HG03460 (cell line): ENCODE data around the gene OLFM1.

ENCODE experiments used
- ATAC-seq: cut with Tn5 transposase; IDR thresholded peaks from one replicate; pipeline ENCODE4 v1.9.1; 2021; ENCODE audit not compliant: unreplicated experiment

OLFM1 gene

GRCh38 chr9:135076143-135076875 lies 11.2 kb upstream of the OLFM1 start:
- ATAC-seq = no peak

GRCh38 chr9:135076876-135077430 lies 10.5 kb upstream of the OLFM1 start:
- no peak for ATAC-seq

- no peak for ATAC-seq
Observed at GRCh38 chr9:135077497-135078200, 9.8 kb upstream of the OLFM1 start.

GRCh38 chr9:135078361-135078821 lies 9.1 kb upstream of the OLFM1 start:
- no peak for ATAC-seq

GRCh38 chr9:135079018-135079417 lies 8.4 kb upstream of the OLFM1 start:
- ATAC-seq = no peak

GRCh38 chr9:135079676-135080075 lies 7.8 kb upstream of the OLFM1 start:
- ATAC-seq = no peak

- no peak for ATAC-seq
Observed at GRCh38 chr9:135080286-135081263, 6.9 kb upstream of the OLFM1 start.

GRCh38 chr9:135081264-135081660 lies 6.2 kb upstream of the OLFM1 start:
- ATAC-seq = no peak

- no peak for ATAC-seq
Observed at GRCh38 chr9:135081731-135082130, 5.7 kb upstream of the OLFM1 start.

GRCh38 chr9:135082536-135082935 lies 4.9 kb upstream of the OLFM1 start:
- ATAC-seq = no peak

- no peak for ATAC-seq
Observed at GRCh38 chr9:135083241-135083810, 4.1 kb upstream of the OLFM1 start.

GRCh38 chr9:135083831-135084230 lies 3.6 kb upstream of the OLFM1 start:
- ATAC-seq = no peak

- no peak for ATAC-seq
Observed at GRCh38 chr9:135084262-135084661, 3.2 kb upstream of the OLFM1 start.

GRCh38 chr9:135084881-135085760 lies 2.3 kb upstream of the OLFM1 start:
- no peak for ATAC-seq

GRCh38 chr9:135085830-135086546 lies 1.5 kb upstream of the OLFM1 start:
- no peak for ATAC-seq

- no peak for ATAC-seq
Observed at GRCh38 chr9:135086597-135087488, 625 bp upstream of the OLFM1 start.

- ATAC-seq = no peak
Observed at GRCh38 chr9:135087899-135088347, 455 bp downstream of the OLFM1 start.
